ENCODE measurements around the gene TNIP1.

Gene TNIP1

DNA sequence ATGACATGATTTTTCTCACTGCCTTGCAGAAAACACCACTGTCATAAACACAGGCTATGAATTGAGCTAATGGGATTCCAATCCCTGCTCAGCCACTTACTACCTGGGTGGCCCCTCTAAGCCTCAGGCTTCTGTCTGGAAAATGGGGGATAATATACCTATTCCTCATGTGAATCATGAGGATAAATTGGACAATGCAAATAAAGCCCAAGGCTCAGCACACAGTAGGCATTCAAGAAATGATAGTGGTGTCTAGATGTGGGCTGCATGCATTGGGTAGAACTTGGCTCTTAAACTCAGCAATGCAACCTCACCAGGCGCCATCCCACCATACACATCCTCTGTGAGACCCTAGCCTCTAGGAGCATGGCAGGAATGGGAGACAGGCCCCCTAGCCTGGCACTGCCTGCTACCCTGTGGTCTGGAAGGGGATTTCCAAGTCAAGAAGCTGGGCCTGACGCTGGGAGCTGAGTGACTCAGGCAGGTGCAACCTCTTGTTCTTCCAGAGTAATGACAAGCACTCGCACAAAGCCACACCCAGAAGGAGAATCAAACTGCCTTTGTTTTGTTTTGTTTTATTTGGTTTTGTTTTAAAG lies 2.3 kb upstream of the TNIP1 start:
- DNase-seq (ENCODE audit: low read depth): no peak

DNA sequence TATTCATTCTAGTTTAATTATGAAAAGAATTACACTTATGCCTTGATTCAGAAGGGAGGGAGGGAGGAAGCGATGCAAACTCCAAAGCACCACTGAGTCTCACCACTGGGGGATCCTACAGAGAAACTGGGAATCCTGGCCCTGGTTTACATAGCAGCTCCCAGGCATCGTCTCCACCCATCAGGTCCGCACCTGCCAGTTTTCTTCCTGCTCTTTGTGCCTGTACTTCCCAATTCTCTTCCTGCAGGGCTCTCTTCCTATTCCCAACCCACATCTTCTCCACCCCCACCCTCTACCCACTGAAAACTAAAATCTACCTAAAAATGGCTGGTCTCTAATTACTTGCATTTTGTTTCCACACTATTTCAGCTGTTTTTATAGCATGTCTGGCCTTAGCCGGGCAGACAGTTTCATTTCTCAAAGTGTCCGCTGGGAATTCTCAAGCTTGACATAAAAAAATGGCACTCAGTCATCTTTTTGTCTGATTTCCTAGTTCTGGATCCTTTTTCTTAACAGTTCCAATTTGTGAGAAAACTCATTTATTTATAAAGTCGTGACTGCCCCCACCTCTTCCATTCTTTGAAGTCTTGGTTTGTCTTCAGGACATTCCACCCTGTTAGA lies 1.6 kb upstream of the TNIP1 start:
- no peak for DNase-seq (ENCODE audit: low read depth)

DNA sequence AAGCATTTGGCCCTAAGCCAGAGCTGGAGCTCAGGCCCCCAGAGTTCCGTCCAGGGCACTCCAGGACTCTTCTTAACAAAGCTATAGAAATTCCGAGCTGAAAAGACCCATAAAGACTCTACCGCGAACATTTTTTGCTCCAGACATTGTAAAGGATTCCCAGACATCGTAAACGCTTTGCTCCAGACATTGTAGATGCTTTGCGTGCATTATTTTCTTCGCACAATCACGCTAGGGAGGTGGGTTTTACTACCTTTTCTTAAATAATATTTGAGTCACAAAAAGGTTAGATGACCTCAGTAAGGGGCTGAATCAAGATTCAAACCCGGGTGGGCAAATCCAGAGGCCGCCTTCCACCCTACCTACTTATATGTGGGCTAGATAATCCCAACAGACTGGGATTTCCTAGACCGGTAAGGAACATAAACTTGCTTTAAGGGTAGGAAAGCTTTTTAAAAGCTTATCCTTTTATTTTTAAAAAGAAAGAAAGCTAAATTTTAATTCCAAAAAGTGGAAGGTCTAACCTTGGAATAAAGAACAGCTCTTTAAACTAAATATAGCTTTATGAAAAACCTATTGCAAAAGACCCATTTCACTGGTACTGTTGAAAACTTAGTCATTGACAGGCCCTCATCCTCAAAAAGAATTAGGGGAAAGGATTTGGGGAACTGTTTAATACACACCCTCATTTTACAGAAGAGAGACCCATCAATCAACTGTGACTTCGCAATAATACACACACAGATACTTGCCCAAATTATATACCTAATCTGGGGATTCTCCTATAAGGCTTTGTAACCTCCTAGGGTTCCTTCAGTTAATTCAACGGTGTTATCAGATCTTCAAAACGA lies 822 bp upstream of the TNIP1 start:
- no peak for DNase-seq (ENCODE audit: low read depth)

DNA sequence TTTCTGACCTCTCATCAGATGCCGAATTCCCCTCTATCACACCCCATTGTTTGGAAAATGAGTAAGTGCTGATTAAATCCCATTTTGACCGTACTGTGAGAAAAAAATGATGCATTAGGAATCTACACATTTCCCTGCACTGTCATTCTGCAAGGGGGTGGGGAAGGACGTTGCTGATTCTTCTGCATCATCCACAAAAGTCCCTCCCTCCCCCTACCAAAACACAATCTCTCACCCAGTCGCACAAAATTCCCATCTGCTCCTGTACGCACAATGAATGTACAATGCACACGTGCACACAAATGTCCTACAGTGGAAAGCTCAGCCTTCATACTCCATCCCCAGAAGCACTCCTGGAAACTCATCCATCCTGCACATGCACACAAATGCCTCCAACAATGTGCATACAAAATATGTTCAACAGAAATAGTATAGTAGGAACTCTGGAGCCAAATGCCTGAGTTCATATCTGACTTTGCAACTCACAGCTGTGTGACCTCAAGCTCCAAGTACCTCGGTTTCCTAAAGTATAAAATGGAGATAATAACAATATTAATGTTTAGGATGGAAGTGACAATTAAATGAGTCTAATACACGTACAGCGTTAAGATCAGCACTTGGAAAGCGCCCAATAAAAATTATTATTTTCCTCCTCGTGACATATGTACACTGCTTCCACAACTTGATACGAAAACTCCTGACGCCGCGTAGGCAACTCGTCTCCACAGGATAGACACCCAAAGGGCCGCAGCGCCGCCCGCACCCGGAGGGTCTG lies 809 bp downstream of the TNIP1 start:
- no peak for DNase-seq (ENCODE audit: low read depth)

DNA sequence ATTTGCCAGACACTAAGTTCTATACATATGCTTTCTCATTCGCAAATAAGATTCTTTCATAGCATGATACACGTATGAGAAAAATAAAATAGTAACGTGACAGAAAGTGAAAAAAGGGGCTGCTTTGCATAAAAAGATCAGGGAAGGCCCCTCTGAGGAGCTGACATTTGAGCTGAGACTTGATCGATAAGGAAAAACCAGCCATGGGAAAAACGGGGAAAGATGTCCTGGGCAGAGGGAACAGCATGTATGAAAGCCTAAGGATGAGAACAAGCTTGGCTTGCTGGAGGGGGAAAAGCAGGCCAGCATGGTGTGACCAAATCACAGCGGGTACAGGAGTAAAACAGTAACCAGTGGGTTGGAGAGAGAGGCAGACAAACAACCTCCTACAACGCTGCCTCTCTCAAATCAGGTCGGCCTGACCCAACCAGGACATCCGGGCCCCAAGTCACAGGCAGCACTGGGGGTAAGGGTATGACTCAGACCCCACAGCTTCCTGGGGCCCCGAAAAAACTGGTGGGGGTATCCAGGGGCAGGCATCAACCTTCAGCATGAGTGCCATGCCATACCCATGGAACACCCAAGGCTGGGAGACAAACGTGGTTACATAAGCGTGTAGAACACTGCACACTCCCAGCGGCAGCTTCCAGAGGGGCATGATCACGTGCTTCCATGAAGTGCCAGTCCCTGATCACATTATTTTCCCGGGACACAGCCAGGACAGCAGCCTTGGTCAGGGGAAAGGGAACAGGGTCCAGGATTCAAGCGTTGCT lies 2.2 kb downstream of the TNIP1 start:
- no peak for DNase-seq (ENCODE audit: low read depth)

DNA sequence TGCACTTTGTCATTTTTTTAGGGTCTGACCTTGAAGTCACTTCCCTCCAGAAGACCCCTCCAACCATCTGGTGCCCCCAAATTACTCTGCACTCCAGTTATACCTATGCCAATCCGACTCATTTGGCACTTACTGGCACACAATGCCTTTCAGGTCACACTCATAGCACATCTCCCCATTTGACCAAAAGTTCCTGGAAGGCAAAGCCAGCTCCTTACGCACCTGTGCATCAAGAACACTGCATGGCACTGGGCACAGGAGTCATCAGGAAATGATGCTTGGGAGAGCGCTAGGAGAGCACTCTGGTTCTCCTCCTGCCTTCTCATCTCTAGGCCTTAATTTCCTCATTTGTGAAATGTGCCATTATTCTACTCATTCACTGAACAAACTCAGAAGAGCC lies 2.9 kb downstream of the TNIP1 start:
- DNase-seq (ENCODE audit: low read depth): no peak

DNA sequence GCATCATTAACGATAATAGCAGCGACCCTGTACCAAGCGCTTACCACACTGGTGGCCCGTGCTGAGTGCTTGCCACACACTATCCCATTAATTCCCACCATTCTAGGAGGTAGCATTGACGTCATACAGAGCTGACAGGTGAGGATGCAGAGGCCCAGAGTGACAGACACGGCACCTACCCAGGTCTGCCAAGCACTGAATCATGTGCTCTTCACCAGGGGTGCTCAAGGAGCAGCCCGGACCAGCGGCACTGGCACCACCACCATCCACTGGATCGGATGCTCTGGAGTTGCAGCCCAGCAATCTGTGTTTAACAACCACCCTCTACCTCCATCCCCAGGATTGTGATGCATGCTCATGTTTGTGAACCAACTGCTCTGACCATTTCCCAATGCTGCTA lies 3.4 kb downstream of the TNIP1 start:
- DNase-seq (ENCODE audit: low read depth): no peak

DNA sequence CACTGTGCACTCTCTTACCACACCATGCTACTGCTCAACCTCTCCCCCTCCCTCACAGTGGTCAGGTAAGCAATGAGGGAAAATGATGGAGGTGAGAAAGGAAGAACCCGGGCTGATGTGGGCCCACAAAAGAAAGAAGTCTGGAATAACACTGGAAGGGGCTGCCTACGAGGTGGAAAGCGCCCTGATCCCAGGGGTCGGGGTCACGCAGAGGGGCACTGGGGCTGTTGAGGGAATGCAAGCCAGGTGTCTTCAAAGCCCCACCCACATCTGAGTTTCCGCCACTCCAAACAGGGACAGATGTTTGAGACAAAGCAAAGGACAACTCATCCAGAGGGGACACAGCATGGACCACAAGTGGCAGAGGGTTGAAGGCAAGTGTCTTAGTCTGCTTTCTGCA lies 4.2 kb downstream of the TNIP1 start:
- no peak for DNase-seq (ENCODE audit: low read depth)

DNA sequence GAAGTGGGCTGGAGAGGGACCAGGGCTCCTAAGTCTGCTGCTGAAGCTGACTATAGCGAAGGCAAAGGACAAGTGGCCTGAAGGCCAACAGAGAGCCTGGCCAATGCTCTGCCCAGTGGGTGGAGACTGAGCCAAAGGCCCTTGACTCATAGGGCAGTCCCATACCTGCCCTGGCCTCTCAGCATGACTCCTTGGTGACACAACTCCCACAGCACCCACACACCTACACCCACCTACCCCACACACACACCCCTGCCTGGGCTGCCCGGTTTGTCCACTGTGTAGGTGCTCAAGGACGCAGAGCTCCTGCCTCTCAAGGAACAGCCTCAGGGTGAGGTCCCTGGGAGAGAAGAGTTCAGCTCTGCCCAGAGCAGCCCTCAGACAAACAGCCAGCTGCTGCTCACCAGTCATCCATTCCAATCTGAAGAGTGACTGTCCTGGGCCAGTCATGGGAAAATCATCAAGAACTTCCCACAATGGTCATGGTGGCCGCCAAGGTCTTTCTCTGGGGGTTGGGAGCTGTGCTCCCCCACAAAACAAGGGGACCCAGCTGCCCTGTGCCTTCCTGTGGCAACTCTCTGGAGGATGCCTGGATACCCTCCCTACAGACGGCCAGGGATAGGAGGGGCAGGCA lies 5.0 kb downstream of the TNIP1 start:
- no peak for DNase-seq (ENCODE audit: low read depth)

DNA sequence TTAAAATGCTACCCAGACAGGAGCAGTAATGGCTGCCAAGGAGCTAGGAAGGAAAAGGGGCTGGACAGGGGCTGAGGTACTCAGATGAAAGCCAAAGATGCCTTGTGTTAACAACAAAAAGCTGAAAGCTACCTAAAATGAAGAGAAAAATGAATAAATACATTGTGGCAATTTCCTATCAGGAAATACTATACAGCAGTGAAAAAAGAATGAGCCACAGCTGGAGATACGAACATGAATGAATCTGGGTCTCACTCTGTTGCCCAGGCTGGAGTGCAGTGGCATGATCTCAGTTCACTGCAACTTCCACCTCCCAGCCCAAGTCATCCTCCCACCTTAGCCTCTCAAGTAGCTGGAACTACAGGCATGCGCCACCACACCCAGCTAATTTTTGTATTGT lies 6.3 kb downstream of the TNIP1 start:
- no peak for DNase-seq (ENCODE audit: low read depth)

DNA sequence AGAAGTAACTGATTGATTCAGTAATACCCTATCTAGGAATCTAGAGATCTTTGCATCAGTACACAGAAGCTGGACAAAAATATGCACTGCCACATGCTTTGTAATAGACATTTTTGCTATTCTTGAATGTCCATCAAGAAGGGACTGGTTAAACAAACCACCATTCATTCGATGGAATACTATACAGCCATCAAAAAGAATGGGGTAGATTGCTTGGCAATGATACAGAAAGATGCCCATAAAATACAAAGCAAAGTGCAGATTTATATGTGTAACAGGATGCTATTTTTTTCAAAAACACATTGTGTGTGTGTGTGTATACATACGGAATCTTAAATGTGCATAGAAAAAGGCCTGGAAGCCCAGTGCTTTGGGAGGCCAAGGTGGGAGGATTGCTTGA lies 7.6 kb downstream of the TNIP1 start:
- DNase-seq (ENCODE audit: low read depth): no peak

DNA sequence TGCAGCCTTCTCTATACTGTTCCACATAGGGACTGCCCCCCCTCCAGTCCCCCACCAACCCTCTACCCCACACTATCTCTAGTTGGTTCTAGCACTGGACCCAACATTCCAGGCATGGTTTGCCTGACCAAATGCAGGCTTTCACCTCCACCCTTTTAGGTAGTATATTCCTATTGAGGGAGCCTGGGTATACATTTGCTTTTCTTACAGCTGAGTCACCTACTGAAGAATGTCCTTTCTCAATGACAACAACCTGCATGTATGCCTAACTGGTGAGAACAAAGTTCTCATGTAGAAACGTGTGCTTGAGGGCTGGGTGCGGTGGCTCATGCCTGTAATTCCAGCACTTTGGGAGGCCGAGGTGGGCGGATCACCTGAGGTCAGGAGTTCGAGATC lies 8.2 kb downstream of the TNIP1 start:
- no peak for DNase-seq (ENCODE audit: low read depth)

DNA sequence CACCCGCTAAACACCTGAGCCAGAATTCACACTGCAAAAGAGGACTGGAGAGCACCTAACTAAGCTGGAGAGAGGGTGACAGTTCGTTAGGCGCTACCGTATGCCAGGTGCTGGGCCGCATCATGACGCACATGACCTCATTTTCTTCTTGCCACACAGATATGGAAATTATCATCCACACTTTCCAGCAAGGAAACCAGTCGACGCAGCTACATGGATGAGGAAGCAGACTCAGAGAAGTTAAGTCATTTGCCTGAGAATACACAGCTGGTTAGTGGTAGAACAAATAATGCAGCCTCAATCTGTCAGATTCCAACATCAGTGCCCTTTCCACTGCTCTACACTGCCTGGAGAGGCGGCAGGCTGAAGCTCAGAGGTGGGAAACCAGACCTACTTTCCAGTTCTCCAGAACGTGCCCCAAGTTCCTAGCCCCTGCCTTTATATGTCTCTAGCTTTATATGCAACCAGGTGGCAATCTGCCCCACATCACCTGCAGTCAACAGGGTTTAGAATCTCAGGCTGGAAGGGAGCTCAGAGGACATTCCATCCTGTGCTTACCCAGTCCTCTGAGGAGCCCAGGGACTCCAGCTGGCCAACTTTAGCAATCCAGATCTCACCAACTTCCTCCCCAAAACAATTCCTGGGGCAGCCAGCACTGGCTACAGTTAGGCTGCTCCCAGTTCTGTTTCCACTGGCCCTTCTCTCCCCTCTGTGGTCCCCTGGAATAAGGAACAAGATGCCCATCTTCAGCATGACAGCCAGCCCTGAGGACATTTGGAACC lies 8.8 kb downstream of the TNIP1 start:
- no peak for DNase-seq (ENCODE audit: low read depth)

DNA sequence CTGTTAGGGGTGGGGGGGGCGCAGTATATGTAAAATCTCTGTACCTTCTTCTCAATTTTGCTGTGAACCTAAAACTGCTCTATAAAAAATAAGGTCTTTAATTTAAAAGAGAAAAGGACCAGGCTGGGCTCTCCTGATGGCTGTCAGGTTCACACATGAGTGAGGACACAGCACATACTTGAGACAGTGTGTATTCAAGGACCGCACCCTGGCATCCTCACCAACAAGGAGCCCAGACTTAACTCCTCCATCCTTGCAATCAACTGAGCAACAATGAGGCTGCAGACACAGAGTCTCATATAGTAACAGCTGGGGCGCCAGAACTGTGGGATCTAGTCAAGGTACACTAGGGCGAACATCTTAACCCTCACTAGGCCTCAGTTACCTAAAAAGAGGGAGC lies 9.8 kb downstream of the TNIP1 start:
- DNase-seq (ENCODE audit: low read depth): no peak

DNA sequence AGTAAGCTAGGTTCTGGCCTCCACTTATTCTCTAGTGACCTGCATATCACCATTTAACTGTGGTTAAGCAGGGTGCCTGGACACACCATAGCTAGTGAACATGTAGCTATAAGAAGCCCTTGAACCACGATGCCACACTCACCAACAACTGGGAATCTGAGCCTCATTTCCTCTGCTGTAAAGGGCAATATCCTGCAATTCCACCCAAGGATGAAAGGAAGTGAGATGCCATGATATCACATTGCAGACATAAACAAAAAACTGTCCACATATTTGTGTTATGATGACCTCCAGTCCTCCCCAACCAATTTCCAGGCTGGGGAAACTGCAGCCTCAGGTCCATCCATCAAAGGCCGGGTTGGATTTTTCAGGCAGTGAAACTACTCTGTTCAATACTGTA lies 10.4 kb downstream of the TNIP1 start:
- DNase-seq (ENCODE audit: low read depth): no peak

DNA sequence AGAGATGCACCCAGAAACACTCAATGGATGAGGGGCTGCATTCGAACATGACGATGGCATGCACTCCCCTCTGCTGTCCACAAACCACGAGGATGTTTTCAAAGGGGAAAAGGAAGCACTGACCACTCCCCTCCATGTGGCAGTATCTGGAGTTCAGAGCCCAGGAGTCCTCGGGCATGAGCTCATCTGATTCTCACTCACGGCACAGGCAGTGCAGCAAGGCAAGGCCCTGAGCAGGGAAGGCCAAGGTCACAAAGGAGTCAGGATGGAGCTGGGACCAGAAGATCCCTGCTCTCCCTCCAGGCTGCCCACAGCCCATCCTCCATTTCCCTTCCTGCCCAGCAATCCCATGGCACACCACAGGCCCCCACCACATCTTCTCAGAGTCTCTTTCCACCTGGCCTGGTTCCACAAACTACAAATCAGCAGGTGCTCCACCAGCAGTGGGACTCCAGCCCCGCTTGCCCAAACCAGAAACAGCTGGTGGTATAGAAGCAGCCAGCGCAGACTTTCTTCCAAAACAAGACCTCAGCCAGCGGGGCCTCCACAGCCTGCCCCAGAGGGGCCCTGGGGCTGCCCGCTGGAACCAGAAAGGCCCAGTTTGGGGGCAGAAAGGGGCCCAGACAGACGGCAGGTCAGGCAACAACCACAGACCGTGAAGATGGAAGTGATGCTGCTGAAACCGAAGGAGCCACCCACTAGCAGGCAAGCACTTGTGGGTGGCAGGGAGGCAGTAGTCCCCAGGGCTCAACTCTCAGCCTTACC lies 12.2 kb downstream of the TNIP1 start:
- DNase-seq (ENCODE audit: low read depth): no peak

DNA sequence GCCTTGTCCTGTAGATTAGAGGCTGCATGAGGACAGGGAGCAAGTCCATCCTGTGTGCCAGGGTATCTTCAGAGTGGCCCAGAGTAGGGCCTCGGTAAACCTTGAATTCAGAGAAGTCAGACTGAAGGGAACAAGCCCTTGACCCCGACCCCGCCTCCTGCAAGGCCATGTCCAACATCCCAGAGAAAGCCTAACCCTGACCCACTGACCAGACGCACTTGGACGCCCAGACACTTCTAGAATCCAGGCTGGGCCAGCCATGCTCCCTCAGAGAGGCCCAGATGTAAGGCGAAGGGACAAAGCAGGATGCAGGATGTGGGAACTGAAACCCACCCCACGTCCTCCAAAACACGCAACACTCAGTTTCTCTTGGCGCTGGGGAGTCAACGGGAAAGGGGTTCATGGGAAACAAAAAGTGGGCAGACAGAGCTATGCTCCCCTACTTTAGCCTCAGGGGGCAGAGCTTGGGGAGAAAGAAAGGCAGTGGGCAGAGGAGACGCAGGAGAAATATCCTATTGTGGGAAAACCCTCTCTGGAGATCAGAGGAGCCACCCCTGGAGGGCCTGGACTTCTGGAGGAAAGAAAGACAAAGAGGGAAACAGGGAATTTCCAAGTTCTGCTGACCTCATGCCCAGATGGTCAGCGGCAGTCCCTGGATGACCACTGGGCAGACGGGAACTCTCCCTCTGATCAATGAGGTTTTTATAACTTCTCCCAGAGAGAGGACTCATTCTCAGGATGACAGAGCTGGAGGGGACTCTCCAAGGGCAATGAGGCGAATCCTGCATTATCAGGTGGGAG lies 13.0 kb downstream of the TNIP1 start:
- DNase-seq (ENCODE audit: low read depth): no peak

DNA sequence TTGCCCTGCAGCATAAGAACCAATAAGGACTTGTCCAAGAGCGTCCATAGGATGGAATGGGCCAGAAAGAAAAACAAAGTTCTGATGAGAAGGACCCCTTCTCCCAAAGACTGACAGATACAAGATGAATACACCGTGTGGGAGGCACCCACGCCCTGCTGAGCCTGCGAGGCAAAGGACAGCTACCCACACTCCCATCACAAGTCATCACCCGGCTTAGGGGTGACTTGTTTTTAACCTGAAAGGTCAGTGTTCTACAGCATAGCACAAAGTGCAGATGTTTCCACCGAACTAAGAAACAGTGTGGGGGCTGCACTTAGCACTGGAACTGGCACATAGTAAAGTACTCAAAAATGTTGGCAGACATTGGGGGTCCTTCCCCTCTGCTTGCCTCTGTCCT lies 13.9 kb downstream of the TNIP1 start:
- DNase-seq (ENCODE audit: low read depth): no peak

DNA sequence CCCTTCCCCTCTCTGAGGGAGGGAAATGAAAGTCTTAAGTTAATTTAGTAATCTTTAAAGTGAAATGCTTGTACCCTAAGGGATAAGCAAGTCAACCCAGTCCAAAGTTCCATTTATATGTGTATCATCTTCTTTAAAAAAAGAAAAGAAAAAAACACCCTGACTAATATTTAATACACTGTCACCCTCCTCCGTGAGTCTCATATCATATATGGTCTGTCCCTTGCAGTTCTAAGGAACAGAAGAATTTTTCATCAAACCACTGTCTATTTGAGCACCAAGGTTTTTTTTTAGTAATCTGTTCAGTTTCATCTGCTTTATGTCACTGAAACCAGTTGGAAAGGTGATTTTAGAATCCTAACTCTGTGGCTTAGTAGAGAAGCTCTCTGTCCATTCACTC lies 15.2 kb downstream of the TNIP1 start:
- no peak for DNase-seq (ENCODE audit: low read depth)

Data from CMK (cell line).